Progenitor cell of endocrine pancreas (in vitro differentiated cells): ENCODE measurements around the gene WDR41. TPM values are rescaled to one million over a fixed set of nuclear protein-coding genes. Genes with fewer than 3 reads are reported as not detected.

Experiments
- DNase-seq: peaks from one replicate; pipeline ENCODE4 v3.0.0; 2021; ENCODE audit warnings: low spot score; ENCODE audit not compliant: unreplicated experiment
- H3K27ac Mint-ChIP-seq: 2 replicates; pipeline ENCODE4 v1.8.0; 2021; ENCODE audit warnings: mild to moderate bottlenecking, moderate library complexity, mixed read lengths
- H3K27me3 Mint-ChIP-seq: 2 replicates; pipeline ENCODE4 v1.8.0; 2021; ENCODE audit warnings: mixed read lengths
- H3K36me3 Mint-ChIP-seq: 2 replicates; pipeline ENCODE4 v1.8.0; 2022; ENCODE audit warnings: mixed read lengths; ENCODE audit not compliant: insufficient read depth
- H3K4me1 Mint-ChIP-seq: 2 replicates; pipeline ENCODE4 v1.8.0; 2021; ENCODE audit warnings: low read depth, mixed read lengths
- H3K4me3 Mint-ChIP-seq: 2 replicates; pipeline ENCODE4 v1.8.0; 2021; ENCODE audit warnings: low read depth, mild to moderate bottlenecking, moderate library complexity, mixed read lengths
- H3K9me3 Mint-ChIP-seq: 2 replicates; pipeline ENCODE4 v1.8.0; 2021; ENCODE audit warnings: low read depth, mixed read lengths
- total RNA-seq: library from RNA; stranded (reverse); gene quantifications from 2 replicates; pipeline ENCODE4 v1.2.1, GENCODE V29; 2021
- TF ChIP-seq, protein P1 (sequence below): fragments of 200-600 bp; sonication (generic); IDR thresholded peaks from one replicate; pipeline ENCODE4 v1.5.0; 2021; ENCODE audit warnings: antibody characterized with exemption, mild to moderate bottlenecking; ENCODE audit not compliant: unreplicated experiment

The WDR41 gene
- total RNA-seq, 1 donor from 2014 or later: 56.3 TPM

DNA sequence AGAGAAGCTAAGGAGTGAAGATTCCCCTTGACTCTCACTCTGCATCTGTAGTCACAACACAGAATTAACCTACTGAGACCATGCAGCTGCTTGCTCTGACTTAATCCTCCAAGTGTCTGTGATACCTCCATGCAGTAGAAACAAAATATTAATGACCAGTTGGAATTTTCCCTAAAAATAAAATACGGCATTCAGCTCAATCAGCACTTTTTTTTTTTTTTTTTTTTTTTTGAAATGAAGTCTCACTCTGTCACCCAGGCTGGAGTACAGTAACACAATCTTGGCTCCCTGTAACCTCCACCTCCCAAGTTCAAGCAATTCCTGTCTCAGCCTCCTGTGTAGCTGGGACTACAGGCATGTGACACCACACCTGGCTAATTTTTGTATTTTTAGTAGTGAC is 48.4 kb downstream of the WDR41 start:
- no peaks in the 10 kb centered on the region for H3K27me3 Mint-ChIP-seq
- H3K27ac Mint-ChIP-seq: no peak overlapping the region
- peaks cover 33% of the 10 kb centered on the region for H3K36me3 Mint-ChIP-seq
- no peak for DNase-seq
- H3K4me1 Mint-ChIP-seq: no peaks in the 10 kb centered on the region
- H3K9me3 Mint-ChIP-seq: peaks cover 11% of the 10 kb centered on the region
- H3K4me3 Mint-ChIP-seq: no peak overlapping the region
- TF ChIP-seq, protein P1, sequence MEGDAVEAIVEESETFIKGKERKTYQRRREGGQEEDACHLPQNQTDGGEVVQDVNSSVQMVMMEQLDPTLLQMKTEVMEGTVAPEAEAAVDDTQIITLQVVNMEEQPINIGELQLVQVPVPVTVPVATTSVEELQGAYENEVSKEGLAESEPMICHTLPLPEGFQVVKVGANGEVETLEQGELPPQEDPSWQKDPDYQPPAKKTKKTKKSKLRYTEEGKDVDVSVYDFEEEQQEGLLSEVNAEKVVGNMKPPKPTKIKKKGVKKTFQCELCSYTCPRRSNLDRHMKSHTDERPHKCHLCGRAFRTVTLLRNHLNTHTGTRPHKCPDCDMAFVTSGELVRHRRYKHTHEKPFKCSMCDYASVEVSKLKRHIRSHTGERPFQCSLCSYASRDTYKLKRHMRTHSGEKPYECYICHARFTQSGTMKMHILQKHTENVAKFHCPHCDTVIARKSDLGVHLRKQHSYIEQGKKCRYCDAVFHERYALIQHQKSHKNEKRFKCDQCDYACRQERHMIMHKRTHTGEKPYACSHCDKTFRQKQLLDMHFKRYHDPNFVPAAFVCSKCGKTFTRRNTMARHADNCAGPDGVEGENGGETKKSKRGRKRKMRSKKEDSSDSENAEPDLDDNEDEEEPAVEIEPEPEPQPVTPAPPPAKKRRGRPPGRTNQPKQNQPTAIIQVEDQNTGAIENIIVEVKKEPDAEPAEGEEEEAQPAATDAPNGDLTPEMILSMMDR: no peak

DNA sequence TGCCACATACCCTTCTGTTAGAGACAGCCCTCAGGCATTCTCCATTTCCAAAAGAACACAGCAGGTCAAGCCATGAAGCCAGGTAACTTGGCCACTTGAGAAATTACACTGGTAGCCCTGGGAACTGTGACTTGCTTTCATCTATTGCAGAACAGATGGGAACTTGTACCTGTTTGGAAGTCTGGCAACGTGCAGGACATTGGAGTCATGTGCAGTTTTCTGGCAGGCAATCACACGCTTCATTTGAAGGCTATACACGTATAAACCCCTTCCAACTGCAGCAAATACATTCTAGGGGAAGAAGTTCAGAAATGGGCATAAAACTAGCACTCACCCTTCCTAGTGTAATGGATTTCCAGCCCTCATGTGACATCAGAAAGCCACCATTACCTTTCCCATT is 54.0 kb downstream of the WDR41 start:
- Mint-ChIP-seq H3K4me1 (no peaks in the 10 kb centered on the region), H3K9me3 (no peaks in the 10 kb centered on the region), H3K27me3 (no peaks in the 10 kb centered on the region), H3K27ac (no peak overlapping the region), H3K4me3 (no peak overlapping the region), H3K36me3 (peaks cover 7% of the 10 kb centered on the region)
- TF ChIP-seq, protein P1: no peak
- DNase-seq: no peak

DNA sequence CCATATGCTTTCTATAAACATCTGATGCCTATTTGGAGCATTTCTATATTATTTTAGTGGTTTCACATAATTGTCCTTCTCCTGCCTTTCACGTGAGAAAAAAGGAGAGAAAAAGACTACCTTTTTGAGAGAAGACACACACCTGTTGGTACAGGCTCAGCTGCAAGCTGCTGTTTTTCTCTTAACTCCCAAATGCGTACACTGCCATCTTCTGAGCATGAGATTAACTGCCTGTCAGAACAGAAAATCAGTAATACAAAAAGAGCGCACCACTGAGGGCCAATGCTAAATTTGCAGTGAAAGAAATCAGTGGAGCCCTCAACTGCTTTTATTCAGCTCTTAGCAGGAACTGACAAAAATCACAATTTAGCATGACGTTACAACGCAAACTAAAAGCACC is 54.9 kb downstream of the WDR41 start:
- Mint-ChIP-seq H3K4me3 (no peak overlapping the region), H3K9me3 (no peaks in the 10 kb centered on the region), H3K27ac (no peak overlapping the region), H3K4me1 (no peaks in the 10 kb centered on the region), H3K27me3 (no peaks in the 10 kb centered on the region), H3K36me3 (peaks cover 9% of the 10 kb centered on the region)
- DNase-seq: no peak
- TF ChIP-seq, protein P1: peak; percentile 47

DNA sequence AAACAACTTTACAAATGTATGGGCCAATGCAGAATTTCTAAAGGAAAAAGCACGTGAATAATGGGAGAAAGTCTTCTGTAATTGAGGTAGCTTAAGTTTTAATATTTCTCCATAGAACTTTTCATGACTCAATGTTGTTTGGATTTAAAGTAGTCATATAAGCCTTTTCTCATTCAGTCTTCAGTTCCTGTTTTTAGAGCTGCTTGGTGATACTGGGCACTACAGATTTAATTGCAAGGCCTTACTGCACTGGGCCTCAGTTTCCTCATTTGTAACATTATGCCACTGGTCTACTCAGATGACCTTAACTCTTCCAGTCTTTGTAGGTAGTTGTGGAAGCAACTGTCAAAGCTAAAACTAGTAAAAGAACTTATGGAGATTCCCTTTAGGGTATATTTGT is 60.4 kb downstream of the WDR41 start:
- TF ChIP-seq, protein P1: no peak
- Mint-ChIP-seq H3K36me3 (peaks cover 11% of the 10 kb centered on the region), H3K9me3 (no peaks in the 10 kb centered on the region)

DNA sequence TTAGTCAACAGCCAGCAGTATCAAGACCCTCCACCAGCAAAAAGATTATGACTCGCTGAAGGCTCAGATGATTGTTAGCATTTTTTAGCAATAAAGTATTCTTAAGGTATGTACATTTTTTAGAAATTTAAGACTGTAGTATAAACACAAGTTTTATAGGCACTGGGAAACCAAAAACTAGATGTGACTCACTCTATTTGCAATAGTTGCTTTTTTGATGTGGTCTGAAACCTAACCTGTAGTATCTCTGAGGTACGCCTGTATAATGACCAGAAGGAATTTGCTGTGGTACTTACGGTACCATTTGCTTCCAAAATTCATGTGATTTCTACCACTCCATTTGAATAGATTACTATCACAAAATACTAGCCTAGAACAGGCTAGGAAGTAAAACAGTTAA is 60.8 kb downstream of the WDR41 start:
- TF ChIP-seq, protein P1: no peak
- Mint-ChIP-seq H3K27me3 (no peaks in the 10 kb centered on the region), H3K4me1 (peaks cover 4% of the 10 kb centered on the region), H3K9me3 (no peaks in the 10 kb centered on the region), H3K27ac (no peak overlapping the region), H3K4me3 (no peak overlapping the region), H3K36me3 (peaks cover 11% of the 10 kb centered on the region)
- no peak for DNase-seq

More for the DNA sequence above, 60.4 kb downstream of the WDR41 start:
- Mint-ChIP-seq H3K4me3 (no peak overlapping the region), H3K27me3 (no peaks in the 10 kb centered on the region), H3K27ac (no peak overlapping the region), H3K4me1 (peaks cover 1% of the 10 kb centered on the region)
- no peak for DNase-seq
